COR-L47 (cell line): ENCODE data around the gene RILPL2.
"Not testable (repeated sequence)": the region's sequence is repeated elsewhere in the genome, so short reads cannot be mapped to it uniquely, and the experiment has no call there.

Experiments used
- DNase-seq: peaks from one replicate; lab custom pipeline; 2025; lab: John Stamatoyannopoulos, UW

RILPL2 gene

DNA sequence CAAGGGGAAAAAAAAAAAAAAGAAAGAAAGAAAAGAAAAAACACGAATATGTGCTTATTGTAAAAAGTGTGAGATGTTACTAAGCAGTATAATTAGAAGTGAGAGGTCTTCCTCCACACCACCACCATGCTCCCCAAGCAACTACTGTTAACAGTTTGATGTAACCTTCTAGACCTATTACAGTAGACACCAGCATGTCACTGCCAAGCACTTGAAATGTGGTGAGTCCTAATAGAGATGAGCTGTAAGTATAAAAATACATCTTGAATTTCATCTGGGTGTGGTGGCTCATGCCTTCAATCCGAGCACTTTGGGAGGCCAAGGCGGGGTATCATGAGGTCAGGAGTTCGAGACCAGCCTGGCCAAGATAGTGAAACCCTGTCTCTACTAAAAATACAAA, 13.4 kb upstream of the RILPL2 start:
- DNase-seq = no peak

DNA sequence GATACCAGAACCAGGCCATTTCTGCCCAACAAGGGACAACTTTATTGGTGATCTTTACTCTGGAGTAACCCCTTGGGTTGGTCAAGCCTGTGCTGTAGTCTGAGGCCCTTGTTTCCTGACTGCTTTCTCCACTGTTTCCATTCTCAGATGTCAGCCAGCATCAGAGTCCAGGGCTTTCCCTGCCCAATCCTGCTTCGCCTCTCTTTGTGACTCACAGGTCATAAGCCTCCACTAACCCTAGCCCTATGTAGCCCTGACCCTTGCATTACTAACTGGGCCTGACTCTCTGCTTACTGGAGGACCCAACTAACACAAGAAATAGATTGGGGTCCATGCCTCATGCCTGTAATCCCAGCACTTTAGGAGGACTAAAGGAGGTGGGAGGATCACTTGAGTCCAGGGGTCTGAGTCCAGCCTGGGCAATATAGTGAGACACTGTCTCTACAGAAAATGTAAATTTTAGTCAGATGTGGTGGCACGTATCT, 12.8 kb upstream of the RILPL2 start:
- no peak for DNase-seq

DNA sequence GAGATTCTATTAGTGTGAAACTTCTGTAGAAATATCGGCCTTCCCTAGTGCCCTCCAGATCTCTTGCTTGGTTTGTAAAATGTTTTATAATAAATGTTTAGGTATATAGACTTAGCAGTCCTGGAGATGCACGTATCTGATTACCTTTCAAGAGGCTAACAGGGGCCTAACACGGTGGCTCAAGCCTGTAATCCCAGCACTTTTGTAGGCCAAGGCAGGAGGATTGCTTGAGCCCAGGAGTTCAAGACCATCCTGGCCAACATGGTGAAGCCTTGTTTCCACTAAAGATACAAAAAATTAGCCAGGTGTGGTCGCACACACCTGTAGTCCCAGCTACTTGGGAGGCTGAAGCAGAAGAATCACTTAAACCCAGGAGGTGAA, 9.8 kb upstream of the RILPL2 start:
- DNase-seq = no peak

GRCh38 chr12:123445388-123446332, 9.2 kb upstream of the RILPL2 start:
- DNase-seq = no peak

DNA sequence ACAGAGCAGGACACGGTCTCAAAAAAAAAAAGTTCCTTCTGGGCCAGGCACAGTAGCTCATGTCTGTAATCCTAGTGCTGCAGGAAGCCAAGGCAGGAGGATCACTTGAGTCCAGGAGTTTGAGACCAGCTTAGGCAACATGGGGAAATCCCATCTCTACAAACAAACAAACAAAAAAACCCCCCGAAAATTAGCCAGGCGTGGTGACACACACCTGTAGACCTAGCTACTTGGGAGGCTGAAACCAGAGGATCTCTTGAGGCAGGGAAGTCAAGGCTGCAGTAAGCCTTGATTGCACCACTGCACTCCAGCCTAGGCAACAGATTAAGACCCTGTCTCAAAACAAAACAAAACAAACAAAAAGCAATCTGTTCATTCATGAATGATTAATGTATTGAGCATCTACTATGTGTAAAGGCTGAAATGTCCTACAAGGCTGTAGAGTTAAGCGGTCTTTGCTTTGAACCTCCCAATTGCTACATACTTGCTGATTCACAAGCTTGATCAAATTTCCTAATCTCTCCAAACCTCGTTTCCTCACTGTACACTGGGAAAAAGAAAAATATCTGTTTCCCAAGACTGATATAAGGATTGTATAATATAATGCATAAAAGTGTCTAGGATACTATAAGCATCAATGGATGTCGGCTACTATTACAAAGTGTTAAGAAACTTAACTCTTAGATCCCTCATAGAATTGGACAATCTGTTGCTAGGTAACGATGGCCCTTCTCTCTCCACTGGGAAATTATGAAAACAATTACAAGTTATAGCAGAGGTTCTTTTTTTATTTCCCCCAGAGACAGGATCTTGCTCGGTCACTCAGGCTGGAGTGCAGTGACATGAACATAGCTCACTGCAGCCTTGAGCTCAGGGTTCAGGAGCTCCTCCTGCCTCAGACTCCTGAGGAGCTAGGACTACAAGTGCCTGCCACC, 7.9 kb upstream of the RILPL2 start:
- no peak for DNase-seq

GRCh38 chr12:123442774-123443173, 6.3 kb upstream of the RILPL2 start:
- no peak for DNase-seq

DNA sequence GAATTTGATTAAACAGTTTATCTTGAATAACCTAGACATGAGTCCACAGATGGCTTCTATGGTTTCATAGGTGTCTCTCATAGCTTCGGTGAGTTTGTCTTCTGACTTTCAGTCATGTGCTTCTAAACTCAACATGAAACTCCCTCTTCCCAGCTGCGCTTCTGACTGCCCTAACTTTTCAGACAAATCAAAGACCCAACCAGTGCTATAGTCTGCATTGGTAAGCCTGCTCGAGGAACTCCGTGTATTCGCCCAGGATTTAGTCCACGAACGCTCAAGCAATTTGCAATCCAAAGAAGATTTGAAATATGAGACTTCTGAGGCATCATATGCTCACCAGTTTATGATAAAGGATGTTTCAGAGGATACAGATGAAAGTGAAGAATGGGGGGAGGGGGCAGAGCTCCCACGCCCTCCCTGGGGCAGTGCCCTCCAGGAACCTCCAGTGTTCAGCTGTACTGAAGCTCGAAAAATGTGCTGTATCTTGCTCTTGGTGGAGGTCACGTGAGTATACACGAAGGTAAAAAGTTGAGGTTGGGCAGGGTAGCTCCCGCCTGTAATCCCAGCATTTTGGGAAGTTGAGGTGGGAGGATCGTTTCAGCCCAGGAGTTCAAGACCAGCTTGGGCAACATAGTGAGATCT, 5.2 kb upstream of the RILPL2 start:
- DNase-seq = no peak

DNA sequence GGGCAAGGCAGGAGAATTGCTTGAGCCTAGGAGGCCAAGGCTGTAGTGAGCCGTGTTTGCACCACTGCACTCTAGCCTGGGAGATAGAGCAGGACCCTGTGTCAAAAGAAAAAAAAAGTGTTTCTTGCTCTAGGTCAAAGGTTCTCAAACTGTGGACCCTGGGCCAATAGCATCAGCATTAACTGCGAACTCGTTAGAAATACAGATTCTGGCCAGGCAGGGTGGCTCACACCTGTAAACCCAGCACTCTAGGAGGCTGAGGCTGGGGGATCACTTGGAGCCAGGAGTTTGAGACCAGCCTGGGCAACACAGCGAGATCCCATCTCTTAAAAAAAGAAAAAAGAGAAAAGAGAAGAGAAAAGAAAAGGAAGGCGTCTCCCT, 858 bp downstream of the RILPL2 start:
- no peak for DNase-seq

GRCh38 chr12:123433615-123434014, 2.9 kb downstream of the RILPL2 start:
- DNase-seq = no peak

GRCh38 chr12:123431951-123432817, 4.3 kb downstream of the RILPL2 start:
- not testable (repeated sequence) for DNase-seq

DNA sequence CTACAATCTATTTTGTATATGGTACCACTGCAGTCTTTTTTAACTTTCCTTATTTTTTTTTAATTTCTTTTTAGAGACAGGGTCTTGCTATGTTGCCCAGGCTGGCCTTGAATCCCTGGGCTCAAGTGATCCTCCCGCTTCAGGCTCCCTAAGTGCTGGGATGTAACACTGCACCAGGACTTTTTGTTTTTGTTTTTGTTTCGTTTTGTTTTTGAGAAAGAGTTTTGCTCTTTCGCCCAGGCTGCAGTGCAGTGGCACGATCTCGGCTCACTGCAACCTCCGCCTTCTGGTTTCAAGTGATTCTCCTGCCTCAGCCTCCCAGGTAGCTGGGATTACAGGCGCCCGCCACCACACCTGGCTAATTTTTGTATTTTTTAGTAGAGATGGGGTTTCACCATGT, 7.4 kb downstream of the RILPL2 start:
- not testable (repeated sequence) for DNase-seq

DNA sequence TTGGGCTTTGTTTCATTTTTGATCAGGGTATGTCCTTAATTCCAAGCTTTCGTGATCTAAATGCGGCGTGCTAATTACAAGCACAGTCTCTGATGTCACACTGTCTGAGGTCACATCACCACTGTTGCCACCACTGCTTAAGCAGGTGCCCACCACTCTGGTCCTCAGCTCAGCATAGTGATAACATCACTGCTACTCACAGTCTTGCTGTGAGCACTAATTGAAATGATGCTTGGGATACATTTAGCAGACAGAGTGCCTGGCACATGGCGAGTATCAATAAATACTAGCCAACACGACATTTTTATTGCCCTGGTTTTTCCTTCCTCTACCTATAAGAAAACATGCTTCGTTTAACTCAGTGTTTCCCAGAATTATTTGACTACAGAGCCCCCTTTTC, 7.9 kb downstream of the RILPL2 start:
- DNase-seq = no peak

DNA sequence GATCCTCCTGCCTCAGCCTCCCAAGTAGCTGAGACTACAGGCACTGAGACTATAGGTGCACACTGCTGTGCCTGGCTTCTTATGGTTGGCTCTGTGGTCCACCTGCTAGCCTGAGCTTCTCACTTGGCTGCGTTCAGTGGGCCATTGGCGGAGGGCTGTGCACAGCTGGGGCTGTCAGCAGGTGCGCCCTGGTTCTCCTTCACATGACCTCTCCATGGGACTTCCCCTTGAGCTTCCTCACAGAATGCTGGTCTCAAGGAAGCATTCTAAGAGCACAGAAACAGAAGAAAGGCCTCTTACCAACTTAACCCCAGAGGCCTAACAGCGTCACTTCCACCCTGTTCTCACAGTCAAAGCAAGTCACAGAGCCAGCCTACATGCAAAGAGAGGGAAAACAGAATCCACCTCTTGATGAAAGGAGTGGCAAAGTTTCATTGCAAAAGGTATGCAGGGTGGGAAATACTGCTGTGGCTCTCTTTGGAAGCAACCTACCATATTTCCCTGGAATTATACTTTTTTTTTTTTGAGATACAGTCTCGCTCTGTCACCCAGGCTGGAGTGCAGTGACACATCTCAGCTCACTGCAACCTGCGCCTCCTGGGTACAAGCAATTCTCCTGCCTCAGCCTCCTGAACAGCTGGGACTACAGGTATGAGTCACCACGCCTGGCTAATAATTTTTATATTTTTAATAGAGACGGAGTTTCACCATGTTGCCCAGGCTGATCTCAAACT, 9.3 kb downstream of the RILPL2 start:
- DNase-seq = no peak

DNA sequence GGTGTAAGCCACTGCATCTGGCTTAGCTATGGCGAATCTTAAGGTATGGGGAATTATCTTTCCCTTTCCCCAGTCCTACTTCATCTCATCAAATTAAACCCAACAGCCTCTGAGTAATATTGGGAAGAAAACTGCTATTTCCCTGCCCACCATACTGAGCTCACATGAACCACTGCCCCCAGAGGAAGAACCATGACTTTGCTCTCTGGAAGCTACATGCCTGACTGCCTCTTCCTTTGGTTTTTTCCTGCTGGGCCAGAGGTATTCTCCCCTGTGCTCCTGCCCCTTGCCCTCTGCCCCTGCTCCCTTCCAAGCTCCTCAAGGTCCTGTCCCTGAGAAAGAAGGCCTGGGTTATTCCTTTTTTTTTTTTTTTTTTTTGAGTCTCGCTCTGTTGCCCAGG, 15.2 kb downstream of the RILPL2 start:
- no peak for DNase-seq

DNA sequence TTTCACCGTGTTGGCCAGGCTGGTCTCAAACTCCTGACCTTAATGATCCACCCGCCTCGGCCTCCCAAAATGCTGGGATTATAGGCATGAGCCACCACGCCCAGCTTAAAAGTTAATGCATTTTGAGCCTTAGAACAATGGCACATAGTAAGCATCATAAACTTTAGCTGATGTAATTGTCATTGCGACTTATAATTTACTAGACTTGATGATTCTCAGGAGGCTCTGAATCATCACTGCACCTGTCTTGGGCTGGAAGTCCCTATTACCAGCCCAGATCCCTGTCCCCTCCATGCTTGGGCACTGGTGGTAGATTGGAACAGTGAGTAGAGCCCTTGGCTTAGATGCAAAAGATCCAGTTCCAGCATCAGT, 26.5 kb downstream of the RILPL2 start:
- no peak for DNase-seq

DNA sequence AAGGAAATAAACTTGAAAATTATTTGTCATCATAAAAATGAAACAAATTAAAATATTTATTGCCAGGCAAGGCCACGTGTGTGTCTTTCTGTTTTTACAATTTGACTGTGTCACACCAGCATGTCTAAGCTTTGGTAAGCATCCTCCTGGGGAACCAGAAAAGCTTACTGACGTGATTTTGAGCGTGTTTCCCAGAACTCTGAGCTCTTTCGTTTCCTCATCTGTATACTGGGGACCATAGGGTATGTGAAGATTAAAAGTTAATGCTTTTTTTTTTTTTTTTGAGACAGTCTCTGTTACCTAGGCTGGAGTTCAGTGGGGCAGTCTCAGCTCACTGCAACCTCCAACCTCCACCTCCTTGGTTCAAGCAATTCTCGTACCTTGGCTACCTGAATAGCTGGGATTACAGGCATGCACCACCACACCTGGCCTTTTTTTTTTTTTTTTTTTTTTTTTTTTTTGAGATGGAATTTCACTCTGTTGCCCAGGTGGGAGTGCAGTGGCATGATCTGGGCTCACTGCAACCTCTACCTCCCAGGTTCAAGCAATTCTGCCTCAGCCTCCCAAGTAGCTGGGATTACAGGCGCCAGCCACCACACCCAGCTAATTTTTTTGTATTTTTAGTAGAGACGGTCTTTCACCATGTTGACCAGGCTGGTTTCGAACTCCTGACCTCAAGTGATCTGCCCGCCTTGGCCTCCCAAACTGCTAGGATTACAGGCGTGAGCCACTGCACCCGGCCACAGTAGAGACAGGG, 27.0 kb downstream of the RILPL2 start:
- not testable (repeated sequence) for DNase-seq

GRCh38 chr12:123408619-123409018, 27.9 kb downstream of the RILPL2 start:
- DNase-seq = not testable (repeated sequence)

DNA sequence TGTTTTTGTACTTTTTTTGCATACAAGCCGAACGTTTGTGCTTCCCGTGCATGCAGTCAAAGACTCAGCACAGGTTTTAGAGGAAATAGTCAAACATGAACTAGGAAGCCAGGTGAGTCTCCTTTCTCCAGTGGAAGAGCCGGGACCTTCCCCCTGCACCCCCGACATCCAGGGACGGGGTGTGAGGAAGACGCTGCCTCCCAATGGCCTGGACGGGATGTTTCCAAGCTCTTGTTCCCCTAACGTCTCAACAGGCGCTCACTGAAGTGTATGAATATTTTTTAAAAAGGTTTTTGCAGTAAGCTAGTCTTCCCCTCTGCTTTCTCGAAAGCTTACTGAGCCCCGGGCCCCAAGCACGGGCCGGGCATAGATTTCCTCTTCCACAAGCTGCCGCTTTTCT, 28.6 kb downstream of the RILPL2 start:
- DNase-seq = not testable (repeated sequence)

GRCh38 chr12:123407269-123407668, 29.2 kb downstream of the RILPL2 start:
- DNase-seq = not testable (repeated sequence)

DNA sequence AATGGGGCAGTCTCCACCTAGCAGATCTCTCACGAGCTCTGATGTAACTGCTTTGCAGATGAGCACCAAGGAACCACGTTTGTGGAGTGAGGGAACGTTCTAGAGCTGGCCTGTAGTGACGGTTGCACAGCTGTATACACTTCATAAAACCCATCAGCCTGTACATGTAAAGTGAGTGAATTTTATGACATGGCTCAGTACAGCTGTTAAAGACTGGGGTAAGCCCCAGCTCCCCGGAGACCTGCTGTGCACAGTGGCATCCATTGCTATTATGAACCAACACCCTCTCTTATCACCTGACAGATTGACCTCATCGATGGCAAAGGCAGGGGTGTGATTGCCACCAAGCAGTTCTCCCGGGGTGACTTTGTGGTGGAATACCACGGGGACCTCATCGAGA, 31.9 kb downstream of the RILPL2 start:
- no peak for DNase-seq
